Measurements from ENCODE around the gene CD79A.

Gene CD79A

DNA sequence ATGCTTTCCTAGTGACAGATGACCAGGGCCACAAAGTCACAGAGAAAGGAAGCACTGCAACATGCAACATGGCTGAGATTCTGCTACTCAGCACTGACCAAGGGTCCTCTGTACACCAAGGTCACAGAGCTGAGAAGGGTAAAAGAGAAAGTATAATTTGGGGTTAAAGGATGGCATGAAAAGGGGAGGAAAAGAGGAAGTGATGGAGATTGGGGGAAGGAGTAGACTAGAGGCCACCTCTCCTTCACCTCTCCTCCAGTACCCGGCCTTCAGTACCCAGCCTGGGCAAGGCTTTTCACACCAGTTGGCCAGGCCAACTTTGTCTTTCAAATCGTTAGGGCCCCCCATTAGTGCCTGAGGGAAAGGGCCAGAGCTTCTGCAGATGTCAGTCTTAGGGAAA, 23.3 kb upstream of the CD79A start:
- no peak for TF ChIP-seq CTCF (IDR thresholded peaks at IDR 0.05; ENCODE audit: control insufficient read depth, extremely low read depth, insufficient read depth)
- DNase-seq (ENCODE audit: low read depth): no peak
- no peak overlapping the region for H3K4me3 ChIP-seq (ENCODE audit: low read depth, low read length)

DNA sequence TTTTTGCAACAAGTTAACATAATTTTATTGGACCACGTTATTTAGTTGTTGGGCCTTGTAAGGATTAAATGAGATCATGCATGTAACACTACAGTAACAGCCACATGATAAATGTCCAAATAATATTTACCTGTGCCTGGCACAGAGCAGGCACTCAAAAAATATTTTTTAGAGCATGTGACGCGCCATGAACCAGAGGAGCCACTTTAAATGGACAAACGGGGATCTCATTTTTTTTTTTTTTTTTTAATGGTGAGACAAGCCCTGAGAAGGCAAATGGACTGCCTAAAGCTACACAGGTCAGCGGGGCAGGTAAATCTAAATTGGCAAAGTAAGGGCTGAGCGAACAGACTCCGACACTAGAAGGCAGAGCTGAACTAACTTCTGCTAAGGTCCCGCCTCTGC, 17.9 kb upstream of the CD79A start:
- TF ChIP-seq CTCF (IDR thresholded peaks at IDR 0.05; ENCODE audit: control insufficient read depth, extremely low read depth, insufficient read depth): 0 out of 2 replicates have a peak, but pooled peaks have one; percentile 26
- no peak for DNase-seq (ENCODE audit: low read depth)
- H3K4me3 ChIP-seq (ENCODE audit: low read depth, low read length): peak overlapping the region; percentile 7

DNA sequence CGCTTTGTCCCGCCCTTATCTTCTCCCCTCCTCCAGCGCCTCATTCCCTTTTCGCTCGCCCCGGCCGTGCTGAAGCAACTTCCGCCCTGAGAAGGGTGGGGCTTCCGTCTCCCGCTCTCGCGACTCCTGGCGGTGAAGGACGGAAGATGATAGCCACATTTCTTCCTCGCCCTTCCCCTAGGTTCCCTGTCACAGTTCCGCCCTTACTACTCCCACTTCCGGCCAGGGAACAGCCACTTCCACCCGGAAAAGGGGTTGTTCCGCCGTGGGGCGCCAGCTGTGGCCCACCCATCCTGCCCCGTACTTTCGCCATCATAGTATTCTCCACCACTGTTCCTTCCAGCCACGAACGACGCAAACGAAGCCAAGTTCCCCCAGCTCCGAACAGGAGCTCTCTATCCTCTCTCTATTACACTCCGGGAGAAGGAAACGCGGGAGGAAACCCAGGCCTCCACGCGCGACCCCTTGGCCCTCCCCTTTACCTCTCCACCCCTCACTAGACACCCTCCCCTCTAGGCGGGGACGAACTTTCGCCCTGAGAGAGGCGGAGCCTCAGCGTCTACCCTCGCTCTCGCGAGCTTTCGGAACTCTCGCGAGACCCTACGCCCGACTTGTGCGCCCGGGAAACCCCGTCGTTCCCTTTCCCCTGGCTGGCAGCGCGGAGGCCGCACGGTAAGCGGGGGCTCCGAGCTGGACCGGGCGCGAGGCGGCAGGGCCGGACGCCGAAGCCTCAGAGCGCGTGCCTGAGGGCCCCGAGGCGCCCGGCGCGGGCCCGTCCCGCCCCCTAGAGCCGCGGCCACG, 17.3 kb upstream of the CD79A start, which contains the start of gene RPS19:
Gene RPS19 (plus strand): TSS at position 638 of the 801 bp plus-strand sequence. CDS start 520 bp downstream, outside the sequence.
- DNase-seq (ENCODE audit: low read depth): peak; percentile 89
- no peak for TF ChIP-seq CTCF (IDR thresholded peaks at IDR 0.05; ENCODE audit: control insufficient read depth, extremely low read depth, insufficient read depth)
- H3K4me3 ChIP-seq (ENCODE audit: low read depth, low read length): peak within 1 kb of the TSS; percentile 92

- H3K4me3 ChIP-seq (ENCODE audit: low read depth, low read length): peak overlapping the region; percentile 92
- no peak for DNase-seq (ENCODE audit: low read depth)
- no peak for TF ChIP-seq CTCF (IDR thresholded peaks at IDR 0.05; ENCODE audit: control insufficient read depth, extremely low read depth, insufficient read depth)
Measured at GRCh38 chr19:41860419-41861115, 16.5 kb upstream of the CD79A start.

- peak overlapping the region; percentile 92 for H3K4me3 ChIP-seq (ENCODE audit: low read depth, low read length)
- TF ChIP-seq CTCF (IDR thresholded peaks at IDR 0.05; ENCODE audit: control insufficient read depth, extremely low read depth, insufficient read depth): no peak
- DNase-seq (ENCODE audit: low read depth): no peak
Measured at GRCh38 chr19:41861116-41861768, 15.8 kb upstream of the CD79A start.

- DNase-seq (ENCODE audit: low read depth): no peak
- H3K4me3 ChIP-seq (ENCODE audit: low read depth, low read length): peak overlapping the region; percentile 92
- TF ChIP-seq CTCF (IDR thresholded peaks at IDR 0.05; ENCODE audit: control insufficient read depth, extremely low read depth, insufficient read depth): no peak
Measured at GRCh38 chr19:41861846-41862245, 15.2 kb upstream of the CD79A start.
